ENCODE measurements around the gene GIGYF1. TPM values are rescaled to one million over a fixed set of nuclear protein-coding genes. Genes with fewer than 3 reads are reported as not detected.

GIGYF1 gene
- total and polyA plus RNA-seq, 2 experiments from 2014 or later, result 13.2 to 17.6 TPM

DNA sequence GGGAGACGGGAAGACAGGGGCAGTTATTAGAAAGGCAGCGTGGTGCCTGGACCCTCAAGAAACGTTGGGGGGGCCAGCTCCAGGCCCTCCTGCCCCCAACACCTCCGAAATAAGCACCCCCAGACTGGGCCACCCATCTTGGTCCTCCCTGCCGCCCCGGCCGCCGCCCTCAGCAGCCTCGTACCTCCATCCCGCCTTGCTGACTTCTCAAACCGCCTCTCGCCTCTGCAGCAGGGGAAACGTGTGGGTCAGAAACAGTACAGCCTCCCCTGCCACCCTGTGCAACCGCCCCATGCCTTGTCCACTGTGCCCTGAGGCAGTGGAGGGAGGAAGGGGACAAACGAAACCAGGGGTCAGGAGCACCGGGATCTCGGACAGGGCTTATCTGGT, 7.2 kb downstream of the GIGYF1 start:
- WGBS (ENCODE audit: low lambda C conversion rate, missing lambda C conversion rate), result 93% methylated on average over 17 of the region's 17 CpGs

GRCh38 chr7:100686201-100686821, 7.7 kb downstream of the GIGYF1 start:
- Histone ChIP-seq H3K27me3 (no peaks in the 10 kb centered on the region), H3K4me1 (ENCODE audit: insufficient read depth) (peaks cover 2% of the 10 kb centered on the region), H4K20me1 (ENCODE audit: insufficient read depth, poor library complexity, severe bottlenecking) (peaks cover 43% of the 10 kb centered on the region), H3K27ac (no peak overlapping the region), H3K4me2 (no peak overlapping the region), H3K4me3 (no peak overlapping the region), H3K9me2 (replicated peaks; ENCODE audit: insufficient read depth) (no peaks in the 10 kb centered on the region), H2AFZ (no peak overlapping the region), H3K36me3 (replicated peaks; ENCODE audit: insufficient read depth, low read depth) (no peaks in the 10 kb centered on the region), H3K9me3 (ENCODE audit: low read depth) (no peaks in the 10 kb centered on the region), H3K79me2 (peaks cover 43% of the 10 kb centered on the region)
- 91% methylated on average over 26 of the region's 33 CpGs for WGBS (ENCODE audit: low lambda C conversion rate, missing lambda C conversion rate)
- DNase-seq (ENCODE audit: low spot score), result peak; percentile 4
- TF ChIP-seq EZH2phosphoT487 (IDR thresholded peaks at IDR 0.05; ENCODE audit: low read depth, severe bottlenecking, unreplicated experiment) (no peak), EZH2 (IDR thresholded peaks at IDR 0.05; ENCODE audit: borderline replicate concordance) (no peak)
- TF ChIP-seq, protein P1, sequence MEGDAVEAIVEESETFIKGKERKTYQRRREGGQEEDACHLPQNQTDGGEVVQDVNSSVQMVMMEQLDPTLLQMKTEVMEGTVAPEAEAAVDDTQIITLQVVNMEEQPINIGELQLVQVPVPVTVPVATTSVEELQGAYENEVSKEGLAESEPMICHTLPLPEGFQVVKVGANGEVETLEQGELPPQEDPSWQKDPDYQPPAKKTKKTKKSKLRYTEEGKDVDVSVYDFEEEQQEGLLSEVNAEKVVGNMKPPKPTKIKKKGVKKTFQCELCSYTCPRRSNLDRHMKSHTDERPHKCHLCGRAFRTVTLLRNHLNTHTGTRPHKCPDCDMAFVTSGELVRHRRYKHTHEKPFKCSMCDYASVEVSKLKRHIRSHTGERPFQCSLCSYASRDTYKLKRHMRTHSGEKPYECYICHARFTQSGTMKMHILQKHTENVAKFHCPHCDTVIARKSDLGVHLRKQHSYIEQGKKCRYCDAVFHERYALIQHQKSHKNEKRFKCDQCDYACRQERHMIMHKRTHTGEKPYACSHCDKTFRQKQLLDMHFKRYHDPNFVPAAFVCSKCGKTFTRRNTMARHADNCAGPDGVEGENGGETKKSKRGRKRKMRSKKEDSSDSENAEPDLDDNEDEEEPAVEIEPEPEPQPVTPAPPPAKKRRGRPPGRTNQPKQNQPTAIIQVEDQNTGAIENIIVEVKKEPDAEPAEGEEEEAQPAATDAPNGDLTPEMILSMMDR (IDR thresholded peaks at IDR 0.05; ENCODE audit: poor library complexity), result no peak

More for the DNA sequence above, 7.2 kb downstream of the GIGYF1 start:
- Histone ChIP-seq H3K27me3 (no peaks in the 10 kb centered on the region), H3K4me2 (no peak overlapping the region), H3K4me1 (ENCODE audit: insufficient read depth) (peaks cover 4% of the 10 kb centered on the region), H4K20me1 (ENCODE audit: insufficient read depth, poor library complexity, severe bottlenecking) (peaks cover 46% of the 10 kb centered on the region), H3K9me3 (ENCODE audit: low read depth) (no peaks in the 10 kb centered on the region), H3K79me2 (peaks cover 47% of the 10 kb centered on the region), H2AFZ (no peak overlapping the region), H3K36me3 (replicated peaks; ENCODE audit: insufficient read depth, low read depth) (no peaks in the 10 kb centered on the region), H3K4me3 (no peak overlapping the region), H3K27ac (no peak overlapping the region), H3K9me2 (replicated peaks; ENCODE audit: insufficient read depth) (no peaks in the 10 kb centered on the region)
- no peak for TF ChIP-seq EZH2phosphoT487 (IDR thresholded peaks at IDR 0.05; ENCODE audit: low read depth, severe bottlenecking, unreplicated experiment)
- TF ChIP-seq, protein P1 (IDR thresholded peaks at IDR 0.05; ENCODE audit: poor library complexity), result no peak
- no peak for TF ChIP-seq EZH2 (IDR thresholded peaks at IDR 0.05; ENCODE audit: borderline replicate concordance)
- no peak for DNase-seq (ENCODE audit: low spot score)

- Histone ChIP-seq H3K79me2 (peaks cover 36% of the 10 kb centered on the region), H3K27ac (no peak overlapping the region), H4K20me1 (ENCODE audit: insufficient read depth, poor library complexity, severe bottlenecking) (peaks cover 37% of the 10 kb centered on the region), H3K9me3 (ENCODE audit: low read depth) (no peaks in the 10 kb centered on the region), H2AFZ (no peak overlapping the region), H3K4me2 (no peak overlapping the region), H3K36me3 (replicated peaks; ENCODE audit: insufficient read depth, low read depth) (no peaks in the 10 kb centered on the region), H3K4me3 (no peak overlapping the region), H3K27me3 (no peaks in the 10 kb centered on the region), H3K9me2 (replicated peaks; ENCODE audit: insufficient read depth) (no peaks in the 10 kb centered on the region), H3K4me1 (ENCODE audit: insufficient read depth) (no peaks in the 10 kb centered on the region)
- 90% methylated on average over 16 of the region's 17 CpGs for WGBS (ENCODE audit: low lambda C conversion rate, missing lambda C conversion rate)
- TF ChIP-seq, protein P1 (IDR thresholded peaks at IDR 0.05; ENCODE audit: poor library complexity), result no peak
- TF ChIP-seq EZH2phosphoT487 (IDR thresholded peaks at IDR 0.05; ENCODE audit: low read depth, severe bottlenecking, unreplicated experiment) (no peak), EZH2 (IDR thresholded peaks at IDR 0.05; ENCODE audit: borderline replicate concordance) (no peak)
- DNase-seq (ENCODE audit: low spot score), result no peak
These were observed 8.4 kb downstream of the GIGYF1 start for GRCh38 chr7:100685631-100686145.

Data from hepatocyte (in vitro differentiated cells).